Measurements from ENCODE around the gene GALNTL6. TPM values are rescaled to one million over a fixed set of nuclear protein-coding genes. Genes with fewer than 3 reads are reported as not detected.
A peak's percentile ranks its signal among the peaks of the same experiment; 100 is the strongest.

Gene GALNTL6
- total and polyA plus RNA-seq, 4 donors, result 6.1 to 25.4 (median 22.5) TPM

GRCh38 chr4:172830295-172830764 is 1017.1 kb downstream of the GALNTL6 start:
- no peaks in the 10 kb centered on the region for H3K27me3 ChIP-seq (ENCODE audit: control insufficient read depth, insufficient read depth, low read length)
- H3K4me1 ChIP-seq (ENCODE audit: control insufficient read depth, insufficient read depth, low read length), result no peaks in the 10 kb centered on the region
- H3K9me3 ChIP-seq (ENCODE audit: control insufficient read depth, insufficient read depth, low read length), result no peaks in the 10 kb centered on the region
- H3K4me3 ChIP-seq (ENCODE audit: low read depth, low read length), result no peak overlapping the region
- no peak overlapping the region for H3K27ac ChIP-seq (ENCODE audit: low read depth, low read length)
- DNase-seq (ENCODE audit: low read depth in 4 of 6, low spot score in 6 of 6), result peak in 4 of 6 donors; percentile 21 to 89 (median 44)
- no peaks in the 10 kb centered on the region for H3K36me3 ChIP-seq (ENCODE audit: control insufficient read depth, insufficient read depth, low read length)
- WGBS (ENCODE audit: insufficient coverage), result no CpG with 5 or more reads among the region's 5 CpGs

- Histone ChIP-seq H3K36me3 (ENCODE audit: control insufficient read depth, insufficient read depth, low read length) (no peaks in the 10 kb centered on the region), H3K4me1 (ENCODE audit: control insufficient read depth, insufficient read depth, low read length) (no peaks in the 10 kb centered on the region), H3K27ac (ENCODE audit: low read depth, low read length) (no peak overlapping the region), H3K27me3 (ENCODE audit: control insufficient read depth, insufficient read depth, low read length) (no peaks in the 10 kb centered on the region), H3K4me3 (ENCODE audit: low read depth, low read length) (no peak overlapping the region), H3K9me3 (ENCODE audit: control insufficient read depth, insufficient read depth, low read length) (no peaks in the 10 kb centered on the region)
- WGBS (ENCODE audit: insufficient coverage), result no CpG with 5 or more reads among the region's 3 CpGs
- peak in 1 of 6 donors; percentile 50 for DNase-seq (ENCODE audit: low read depth in 4 of 6, low spot score in 6 of 6)
Measured at GRCh38 chr4:172836661-172837060, 1023.5 kb downstream of the GALNTL6 start.

GRCh38 chr4:172838111-172838510 is 1024.9 kb downstream of the GALNTL6 start:
- Histone ChIP-seq H3K36me3 (ENCODE audit: control insufficient read depth, insufficient read depth, low read length) (no peaks in the 10 kb centered on the region), H3K9me3 (ENCODE audit: control insufficient read depth, insufficient read depth, low read length) (no peaks in the 10 kb centered on the region), H3K4me1 (ENCODE audit: control insufficient read depth, insufficient read depth, low read length) (no peaks in the 10 kb centered on the region), H3K4me3 (ENCODE audit: low read depth, low read length) (no peak overlapping the region), H3K27ac (ENCODE audit: low read depth, low read length) (no peak overlapping the region), H3K27me3 (ENCODE audit: control insufficient read depth, insufficient read depth, low read length) (no peaks in the 10 kb centered on the region)
- 76% methylated on average over 5 of the region's 6 CpGs for WGBS (ENCODE audit: insufficient coverage)
- DNase-seq (ENCODE audit: low read depth in 4 of 6, low spot score in 6 of 6), result no peak

GRCh38 chr4:172838943-172839342 is 1025.7 kb downstream of the GALNTL6 start:
- 71% methylated on average over 1 of the region's 3 CpGs for WGBS (ENCODE audit: insufficient coverage)
- H3K27me3 ChIP-seq (ENCODE audit: control insufficient read depth, insufficient read depth, low read length), result no peaks in the 10 kb centered on the region
- H3K36me3 ChIP-seq (ENCODE audit: control insufficient read depth, insufficient read depth, low read length), result no peaks in the 10 kb centered on the region

GRCh38 chr4:172842779-172843178 is 1029.6 kb downstream of the GALNTL6 start:
- 15% methylated on average over 4 of the region's 4 CpGs for WGBS (ENCODE audit: insufficient coverage)
- no peak overlapping the region for H3K4me3 ChIP-seq (ENCODE audit: low read depth, low read length)

More at GRCh38 chr4:172838943-172839342, 1025.7 kb downstream of the GALNTL6 start:
- Histone ChIP-seq H3K27ac (ENCODE audit: low read depth, low read length) (no peak overlapping the region), H3K4me1 (ENCODE audit: control insufficient read depth, insufficient read depth, low read length) (no peaks in the 10 kb centered on the region), H3K4me3 (ENCODE audit: low read depth, low read length) (no peak overlapping the region), H3K9me3 (ENCODE audit: control insufficient read depth, insufficient read depth, low read length) (no peaks in the 10 kb centered on the region)
- DNase-seq (ENCODE audit: low read depth in 4 of 6, low spot score in 6 of 6), result no peak

GRCh38 chr4:172843192-172843591 is 1030.0 kb downstream of the GALNTL6 start:
- 10% methylated on average over 3 of the region's 4 CpGs for WGBS (ENCODE audit: insufficient coverage)
- H3K27ac ChIP-seq (ENCODE audit: low read depth, low read length), result no peak overlapping the region
- H3K4me1 ChIP-seq (ENCODE audit: control insufficient read depth, insufficient read depth, low read length), result no peaks in the 10 kb centered on the region
- no peak overlapping the region for H3K4me3 ChIP-seq (ENCODE audit: low read depth, low read length)
- no peaks in the 10 kb centered on the region for H3K27me3 ChIP-seq (ENCODE audit: control insufficient read depth, insufficient read depth, low read length)
- no peaks in the 10 kb centered on the region for H3K36me3 ChIP-seq (ENCODE audit: control insufficient read depth, insufficient read depth, low read length)
- H3K9me3 ChIP-seq (ENCODE audit: control insufficient read depth, insufficient read depth, low read length), result no peaks in the 10 kb centered on the region
- DNase-seq (ENCODE audit: low read depth in 4 of 6, low spot score in 6 of 6), result no peak

More at GRCh38 chr4:172842779-172843178, 1029.6 kb downstream of the GALNTL6 start:
- H3K27me3 ChIP-seq (ENCODE audit: control insufficient read depth, insufficient read depth, low read length), result no peaks in the 10 kb centered on the region
- DNase-seq (ENCODE audit: low read depth in 4 of 6, low spot score in 6 of 6), result peak in 2 of 6 donors; percentile 48 to 78
- no peaks in the 10 kb centered on the region for H3K36me3 ChIP-seq (ENCODE audit: control insufficient read depth, insufficient read depth, low read length)
- no peaks in the 10 kb centered on the region for H3K9me3 ChIP-seq (ENCODE audit: control insufficient read depth, insufficient read depth, low read length)
- no peaks in the 10 kb centered on the region for H3K4me1 ChIP-seq (ENCODE audit: control insufficient read depth, insufficient read depth, low read length)
- no peak overlapping the region for H3K27ac ChIP-seq (ENCODE audit: low read depth, low read length)

- Histone ChIP-seq H3K4me1 (ENCODE audit: control insufficient read depth, insufficient read depth, low read length) (no peaks in the 10 kb centered on the region), H3K27me3 (ENCODE audit: control insufficient read depth, insufficient read depth, low read length) (no peaks in the 10 kb centered on the region), H3K4me3 (ENCODE audit: low read depth, low read length) (no peak overlapping the region), H3K36me3 (ENCODE audit: control insufficient read depth, insufficient read depth, low read length) (no peaks in the 10 kb centered on the region), H3K9me3 (ENCODE audit: control insufficient read depth, insufficient read depth, low read length) (no peaks in the 10 kb centered on the region), H3K27ac (ENCODE audit: low read depth, low read length) (no peak overlapping the region)
- 100% methylated on average over 3 of the region's 4 CpGs for WGBS (ENCODE audit: insufficient coverage)
- DNase-seq (ENCODE audit: low read depth in 4 of 6, low spot score in 6 of 6), result no peak
Measured at GRCh38 chr4:172844556-172844955, 1031.4 kb downstream of the GALNTL6 start.

GRCh38 chr4:172845281-172845680 is 1032.1 kb downstream of the GALNTL6 start:
- no peaks in the 10 kb centered on the region for H3K36me3 ChIP-seq (ENCODE audit: control insufficient read depth, insufficient read depth, low read length)
- H3K27me3 ChIP-seq (ENCODE audit: control insufficient read depth, insufficient read depth, low read length), result no peaks in the 10 kb centered on the region
- no peak overlapping the region for H3K4me3 ChIP-seq (ENCODE audit: low read depth, low read length)
- no peaks in the 10 kb centered on the region for H3K4me1 ChIP-seq (ENCODE audit: control insufficient read depth, insufficient read depth, low read length)
- DNase-seq (ENCODE audit: low read depth in 4 of 6, low spot score in 6 of 6), result no peak
- H3K9me3 ChIP-seq (ENCODE audit: control insufficient read depth, insufficient read depth, low read length), result no peaks in the 10 kb centered on the region
- no peak overlapping the region for H3K27ac ChIP-seq (ENCODE audit: low read depth, low read length)
- WGBS (ENCODE audit: insufficient coverage), result no CpG with 5 or more reads among the region's 3 CpGs

GRCh38 chr4:172850838-172851237 is 1037.6 kb downstream of the GALNTL6 start:
- no CpG with 5 or more reads among the region's 1 CpG for WGBS (ENCODE audit: insufficient coverage)
- H3K27me3 ChIP-seq (ENCODE audit: control insufficient read depth, insufficient read depth, low read length), result no peaks in the 10 kb centered on the region
- H3K36me3 ChIP-seq (ENCODE audit: control insufficient read depth, insufficient read depth, low read length), result no peaks in the 10 kb centered on the region
- no peak overlapping the region for H3K27ac ChIP-seq (ENCODE audit: low read depth, low read length)
- H3K9me3 ChIP-seq (ENCODE audit: control insufficient read depth, insufficient read depth, low read length), result no peaks in the 10 kb centered on the region
- H3K4me1 ChIP-seq (ENCODE audit: control insufficient read depth, insufficient read depth, low read length), result no peaks in the 10 kb centered on the region
- H3K4me3 ChIP-seq (ENCODE audit: low read depth, low read length), result no peak overlapping the region
- DNase-seq (ENCODE audit: low read depth in 4 of 6, low spot score in 6 of 6), result no peak

- no peaks in the 10 kb centered on the region for H3K4me1 ChIP-seq (ENCODE audit: control insufficient read depth, insufficient read depth, low read length)
Measured at GRCh38 chr4:172851534-172851933, 1038.3 kb downstream of the GALNTL6 start.

More at GRCh38 chr4:172851534-172851933, 1038.3 kb downstream of the GALNTL6 start:
- Histone ChIP-seq H3K9me3 (ENCODE audit: control insufficient read depth, insufficient read depth, low read length) (no peaks in the 10 kb centered on the region), H3K36me3 (ENCODE audit: control insufficient read depth, insufficient read depth, low read length) (no peaks in the 10 kb centered on the region), H3K27ac (ENCODE audit: low read depth, low read length) (no peak overlapping the region), H3K4me3 (ENCODE audit: low read depth, low read length) (no peak overlapping the region), H3K27me3 (ENCODE audit: control insufficient read depth, insufficient read depth, low read length) (no peaks in the 10 kb centered on the region)
- WGBS (ENCODE audit: insufficient coverage), result no CpG with 5 or more reads among the region's 1 CpG
- DNase-seq (ENCODE audit: low read depth in 4 of 6, low spot score in 6 of 6), result no peak
